Heart right ventricle (tissue), 16 donors: ENCODE measurements around the gene XG. TPM values are rescaled to one million over a fixed set of nuclear protein-coding genes. Genes with fewer than 3 reads are reported as not detected.
"Not testable (repeated sequence)": the region's sequence is repeated elsewhere in the genome, so short reads cannot be mapped to it uniquely, and the experiment has no call there.

Experiments
- ATAC-seq, 8 donors: fragments of 200-7000 bp; cut with Tn5 transposase; one replicate each; pipeline ENCODE4 v1.9.1; 2020; ENCODE audit warnings: mild to moderate bottlenecking in 8 of 8, moderate library complexity in 8 of 8, moderate number of reproducible peaks in 1 of 8
- DNase-seq, 2 donors: peaks; one replicate each; pipeline ENCODE4 v3.0.0-alpha.2; 2020
- H3K27ac ChIP-seq, 10 donors: fragments of 200-600 bp; sonication (generic) in 2 of 10; one replicate each; pipeline versions ENCODE4 v1.5.0 to v1.8.0; 2020 to 2022; ENCODE audit warnings: mild to moderate bottlenecking in 3 of 10
- H3K27me3 ChIP-seq, 7 donors: fragments of 200-600 bp; one replicate each; pipeline ENCODE4 v1.8.0; 2021 to 2022; ENCODE audit warnings: mild to moderate bottlenecking in 2 of 7
- H3K36me3 ChIP-seq, 9 donors: fragments of 200-600 bp; sonication (generic) in 1 of 9; one replicate each; pipeline versions ENCODE4 v1.5.0 to v1.8.0; 2020 to 2022; ENCODE audit warnings: mild to moderate bottlenecking in 2 of 9
- H3K4me1 ChIP-seq, 9 donors: fragments of 200-600 bp; sonication (generic) in 1 of 9; one replicate each; pipeline versions ENCODE4 v1.5.0 to v1.8.0; 2020 to 2022; ENCODE audit warnings: mild to moderate bottlenecking in 4 of 9
- H3K4me3 ChIP-seq, 10 donors: fragments of 200-600 bp; sonication (generic) in 2 of 10; one replicate each; pipeline versions ENCODE4 v1.5.0 to v1.8.0; 2020 to 2022; ENCODE audit warnings: mild to moderate bottlenecking in 7 of 10, moderate library complexity in 2 of 10
- H3K9me3 ChIP-seq, 11 donors: fragments of 200-600 bp in 10 of 11; sonication (generic) in 2 of 11; one replicate each; pipeline versions ENCODE4 v1.5.0 to v1.8.0; 2013 to 2022; ENCODE audit warnings: mild to moderate bottlenecking in 2 of 11, control low read depth in 1 of 11, moderate library complexity in 1 of 11
- CTCF ChIP-seq, 9 donors: fragments of 200-600 bp; sonication (generic) in 2 of 9; IDR thresholded peaks; one replicate each; pipeline versions ENCODE4 v1.5.0 to v1.8.0; 2021 to 2022; ENCODE audit warnings: antibody characterized with exemption in 9 of 9, mild to moderate bottlenecking in 5 of 9, moderate library complexity in 1 of 9
- WGBS, 2 donors: extraction: QIAGEN DNeasy Blood & Tissue Kit; methylation state at CpG; one replicate each; pipeline ENCODE4 v1.1.7; 2013; ENCODE audit warnings: inconsistent platforms in 1 of 2; 5-methylcytosine and 5-hydroxymethylcytosine counted together
- intact Hi-C, 10 donors: fragments of 100-400 bp; cut with DNase I; formaldehyde crosslinking; loops; one replicate each; pipeline versions ENCODE4 v1.11.1 to v1.14.2; 2022
- polyA plus RNA-seq, 2 donors: library from polyadenylated mRNA; stranded (reverse); fragments of 200-250 nt; gene quantifications; one replicate each; pipeline ENCODE4 v1.2.3, GENCODE V29; 2013
- total RNA-seq, 10 donors: library from RNA; stranded (reverse); fragmentation: NEBNext Ultra II Directional in 3 of 10; extraction: Animal tissue kit (Norgen Biotek cat#: 25700) in 3 of 10; gene quantifications; one replicate each; pipeline versions ENCODE4 v1.2.1 to v1.2.4, GENCODE V29; 2021 to 2023
- donor health status: Arrhythmogenic right ventricular cardiomyopathy.
- donor health status: ischemic (EF 13 %, LVEDD 7.1; RV severe dilation, severe dysfunction).
- donor health status: healthy with polysubstance abuse.
- donor health status: DM: no; HTN: yes; CAD: no.
- donor health status: DM: no; HTN: no; CAD: no.
- donor health status: ischemic (EF 25% LVEDD 6.9; RV normal size, moderate dysfunction).
- donor health status: ischemic (EF 25% LVEDD 5.7; RV mildly dilated, moderate dysfunction).
- donor health status: healthy.
- donor health status: DM: yes; HTN: yes; CAD: no.
- donor health status: Ischemic cardiomyopathy.
- donor health status: ischemic (EF 35%, LVEDD 5.7; RV mildly dilated, moderate dysfunction).
- donor health status: nonischemic (EF 11% LVEDD 7.7; RV severe dilation, severe dysfunction).
- donor health status: DM: yes; HTN: yes; CAD: no.
- donor health status: PGD.
- donor health status: ischemic (EF 29% LVEDD 5.4; RV normal size, mild dysfunction).
- donor health status: nonischemic (EF 23%, LVEDD 6.1; RV moderate dilation, normal function).

Gene XG
- total and polyA plus RNA-seq, 12 donors = 0.16 to 1.5 (median 0.29) TPM; not detected in 2

- TF ChIP-seq CTCF (IDR thresholded peaks at IDR 0.05) = no peak
- H3K9me3 ChIP-seq = no peaks in the 10 kb centered on the region
- H3K27me3 ChIP-seq = no peaks in the 10 kb centered on the region
- intact Hi-C loops = no loop called here
- no peaks in the 10 kb centered on the region for H3K36me3 ChIP-seq
- H3K4me3 ChIP-seq = no peak overlapping the region
- peaks cover 0 to 3% (median 0%) of the 10 kb centered on the region in 9 donors for H3K4me1 ChIP-seq
- WGBS, 2 donors = 74 to 79% methylated on average over 4 of the region's 4 CpGs
- ATAC-seq = no peak
- no peak overlapping the region for H3K27ac ChIP-seq
- no peak for DNase-seq
Observed at GRCh38 chrX:2799369-2799768, 47.5 kb downstream of the XG start.

DNA sequence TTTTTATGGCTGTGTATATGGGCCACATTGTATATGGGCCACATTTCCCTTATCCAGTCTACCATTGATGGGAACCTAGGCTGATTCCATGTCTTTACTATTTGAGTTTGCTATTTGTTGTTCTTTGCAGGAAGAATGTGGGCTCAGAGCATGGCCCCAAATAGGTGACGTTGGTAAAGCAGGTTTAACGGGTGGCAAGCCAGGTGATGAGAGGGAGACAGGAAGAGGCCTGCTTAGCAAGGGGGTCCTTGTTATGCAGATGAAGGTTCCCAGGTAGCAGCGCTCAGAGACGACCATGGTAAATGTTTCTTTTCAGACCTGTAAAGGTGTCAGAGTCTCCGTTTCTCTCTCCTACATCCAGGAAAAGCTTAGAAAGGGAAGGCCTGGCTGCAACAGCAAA, 48.1 kb downstream of the XG start:
- H3K36me3 ChIP-seq, H3K27ac ChIP-seq, H3K4me1 ChIP-seq, DNase-seq, ATAC-seq, intact Hi-C loops, H3K27me3 ChIP-seq, H3K4me3 ChIP-seq, H3K9me3 ChIP-seq: not testable (repeated sequence)
- WGBS, 2 donors = 90 to 94% methylated on average over 4 to 5 of the region's 5 CpGs

GRCh38 chrX:2801223-2801622, 49.4 kb downstream of the XG start:
- Histone ChIP-seq H3K27ac (no peak overlapping the region), H3K4me1 (peaks cover 0 to 6% (median 0%) of the 10 kb centered on the region in 9 donors), H3K27me3 (no peaks in the 10 kb centered on the region), H3K36me3 (no peaks in the 10 kb centered on the region), H3K4me3 (no peak overlapping the region), H3K9me3 (no peaks in the 10 kb centered on the region)
- intact Hi-C loops = no loop called here
- no peak for ATAC-seq
- WGBS, 2 donors = 94 to 98% methylated on average over 4 of the region's 4 CpGs
- no peak for DNase-seq
- no peak for TF ChIP-seq CTCF (IDR thresholded peaks at IDR 0.05)

GRCh38 chrX:2802376-2803090, 50.7 kb downstream of the XG start:
- H3K4me1 ChIP-seq, H3K27ac ChIP-seq, H3K27me3 ChIP-seq, ATAC-seq, H3K36me3 ChIP-seq, intact Hi-C loops, H3K9me3 ChIP-seq, H3K4me3 ChIP-seq, DNase-seq: not testable (repeated sequence)
- WGBS, 2 donors = 54 to 65% methylated on average over 17 of the region's 18 CpGs

DNA sequence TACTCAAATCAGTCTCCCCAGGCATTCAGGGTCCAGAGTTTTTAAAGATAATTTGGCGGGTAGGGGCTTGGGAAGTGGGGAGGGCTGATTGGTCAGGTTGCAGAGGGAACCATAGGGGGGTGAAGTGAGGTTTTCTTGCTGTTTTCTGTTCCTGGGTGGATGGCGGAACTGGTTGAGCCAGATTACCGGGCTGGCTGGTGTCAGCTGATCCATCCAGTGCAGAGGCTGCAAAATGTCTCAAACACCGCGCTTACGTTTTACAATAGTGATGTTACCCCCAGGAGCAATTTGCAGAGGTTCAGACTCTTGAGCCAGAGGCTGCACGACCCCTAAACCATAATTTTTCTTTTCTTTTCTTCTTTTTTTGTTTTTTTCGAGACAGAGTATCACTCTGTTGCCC, 51.6 kb downstream of the XG start:
- H3K9me3 ChIP-seq, DNase-seq, H3K27ac ChIP-seq, H3K4me3 ChIP-seq, intact Hi-C loops, ATAC-seq, H3K4me1 ChIP-seq, H3K36me3 ChIP-seq, H3K27me3 ChIP-seq: not testable (repeated sequence)
- WGBS, 2 donors = 88% methylated on average over 8 of the region's 8 CpGs

DNA sequence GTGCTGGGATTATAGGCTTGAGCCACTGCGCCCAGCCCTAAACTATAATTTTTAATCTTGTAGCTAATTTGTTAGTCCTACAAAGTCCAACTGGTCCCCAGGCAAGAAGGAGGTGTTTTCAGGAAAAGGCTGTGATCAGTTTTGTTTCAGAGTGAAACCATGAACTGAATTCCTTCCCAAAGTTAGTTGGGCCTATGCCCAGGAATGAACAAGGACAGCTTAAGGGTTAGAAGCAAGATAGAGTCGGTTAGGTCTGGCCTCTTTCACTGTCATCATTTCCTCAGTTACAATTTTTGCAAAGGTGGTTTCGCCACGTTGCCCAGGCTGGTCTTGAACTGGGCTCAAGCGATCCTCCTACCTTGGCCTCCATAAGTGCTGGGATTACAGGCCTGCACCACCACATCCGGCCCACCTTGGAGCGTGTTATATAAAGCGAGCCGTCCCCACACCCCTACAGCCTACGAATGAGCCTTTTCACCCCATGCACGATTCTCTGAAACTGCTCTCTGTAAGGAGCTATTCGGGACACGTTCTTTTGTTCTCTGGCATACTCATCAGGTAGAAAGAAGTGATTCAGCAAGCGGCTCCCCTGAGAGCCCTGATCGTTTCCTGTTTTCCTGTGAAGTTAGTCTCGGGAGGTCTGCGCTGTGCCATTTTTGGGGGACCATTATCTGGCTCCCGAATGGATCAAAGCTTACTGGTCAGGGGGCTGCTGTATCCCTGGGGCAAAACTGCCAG, 52.4 kb downstream of the XG start:
- intact Hi-C loops, H3K36me3 ChIP-seq, H3K4me3 ChIP-seq, H3K4me1 ChIP-seq, H3K27me3 ChIP-seq, H3K9me3 ChIP-seq, DNase-seq: not testable (repeated sequence)
- H3K27ac ChIP-seq = peak overlapping the region in 1 of 10 donors; percentile 42
- ATAC-seq = peak in 4 of 8 donors; percentile 35 to 62 (median 50)
- WGBS, 2 donors = 52% methylated on average over 10 to 17 of the region's 18 CpGs

GRCh38 chrX:2804858-2805257, 53.0 kb downstream of the XG start:
- intact Hi-C loops = loop anchor here in 3 of 10 donors (5.0 kb wide), 3 partner anchors 153 to 163 kb away; no protein-coding TSS in a partner anchor
- DNase-seq (peak; percentile 20 to 39), ATAC-seq (peak; percentile 76 to 93 (median 87))
- 47 to 77% methylated on average over 10 to 20 of the region's 20 CpGs for WGBS, 2 donors
- H3K4me1 ChIP-seq, H3K9me3 ChIP-seq, H3K4me3 ChIP-seq, H3K36me3 ChIP-seq, H3K27me3 ChIP-seq: not testable (repeated sequence)
- H3K27ac ChIP-seq = peak overlapping the region in 2 of 10 donors; percentile 10 to 42
